Heart right ventricle (tissue), 16 donors: Measurements from ENCODE around the gene TEX101. TPM values are rescaled to one million over a fixed set of nuclear protein-coding genes. Genes with fewer than 3 reads are reported as not detected.
"Not testable (repeated sequence)": the region's sequence is repeated elsewhere in the genome, so short reads cannot be mapped to it uniquely, and the experiment has no call there.

ENCODE experiments used
- ATAC-seq, 8 donors: fragments of 200-7000 bp; cut with Tn5 transposase; one replicate each; pipeline ENCODE4 v1.9.1; 2020; ENCODE audit warnings: mild to moderate bottlenecking in 8 of 8, moderate library complexity in 8 of 8, moderate number of reproducible peaks in 1 of 8
- DNase-seq, 2 donors: peaks; one replicate each; pipeline ENCODE4 v3.0.0-alpha.2; 2020
- H3K27ac ChIP-seq, 10 donors: fragments of 200-600 bp; sonication (generic) in 2 of 10; one replicate each; pipeline versions ENCODE4 v1.5.0 to v1.8.0; 2020 to 2022; ENCODE audit warnings: mild to moderate bottlenecking in 3 of 10
- H3K27me3 ChIP-seq, 7 donors: fragments of 200-600 bp; one replicate each; pipeline ENCODE4 v1.8.0; 2021 to 2022; ENCODE audit warnings: mild to moderate bottlenecking in 2 of 7
- H3K36me3 ChIP-seq, 9 donors: fragments of 200-600 bp; sonication (generic) in 1 of 9; one replicate each; pipeline versions ENCODE4 v1.5.0 to v1.8.0; 2020 to 2022; ENCODE audit warnings: mild to moderate bottlenecking in 2 of 9
- H3K4me1 ChIP-seq, 9 donors: fragments of 200-600 bp; sonication (generic) in 1 of 9; one replicate each; pipeline versions ENCODE4 v1.5.0 to v1.8.0; 2020 to 2022; ENCODE audit warnings: mild to moderate bottlenecking in 4 of 9
- H3K4me3 ChIP-seq, 10 donors: fragments of 200-600 bp; sonication (generic) in 2 of 10; one replicate each; pipeline versions ENCODE4 v1.5.0 to v1.8.0; 2020 to 2022; ENCODE audit warnings: mild to moderate bottlenecking in 7 of 10, moderate library complexity in 2 of 10
- H3K9me3 ChIP-seq, 11 donors: fragments of 200-600 bp in 10 of 11; sonication (generic) in 2 of 11; one replicate each; pipeline versions ENCODE4 v1.5.0 to v1.8.0; 2013 to 2022; ENCODE audit warnings: mild to moderate bottlenecking in 2 of 11, control low read depth in 1 of 11, moderate library complexity in 1 of 11
- CTCF ChIP-seq, 9 donors: fragments of 200-600 bp; sonication (generic) in 2 of 9; IDR thresholded peaks; one replicate each; pipeline versions ENCODE4 v1.5.0 to v1.8.0; 2021 to 2022; ENCODE audit warnings: antibody characterized with exemption in 9 of 9, mild to moderate bottlenecking in 5 of 9, moderate library complexity in 1 of 9
- WGBS, 2 donors: extraction: QIAGEN DNeasy Blood & Tissue Kit; methylation state at CpG; one replicate each; pipeline ENCODE4 v1.1.7; 2013; ENCODE audit warnings: inconsistent platforms in 1 of 2; 5-methylcytosine and 5-hydroxymethylcytosine counted together
- intact Hi-C, 10 donors: fragments of 100-400 bp; cut with DNase I; formaldehyde crosslinking; loops; one replicate each; pipeline versions ENCODE4 v1.11.1 to v1.14.2; 2022
- polyA plus RNA-seq, 2 donors: library from polyadenylated mRNA; stranded (reverse); fragments of 200-250 nt; gene quantifications; one replicate each; pipeline ENCODE4 v1.2.3, GENCODE V29; 2013
- total RNA-seq, 10 donors: library from RNA; stranded (reverse); fragmentation: NEBNext Ultra II Directional in 3 of 10; extraction: Animal tissue kit (Norgen Biotek cat#: 25700) in 3 of 10; gene quantifications; one replicate each; pipeline versions ENCODE4 v1.2.1 to v1.2.4, GENCODE V29; 2021 to 2023
- donor health status: Arrhythmogenic right ventricular cardiomyopathy.
- donor health status: ischemic (EF 13 %, LVEDD 7.1; RV severe dilation, severe dysfunction).
- donor health status: healthy with polysubstance abuse.
- donor health status: DM: no; HTN: yes; CAD: no.
- donor health status: DM: no; HTN: no; CAD: no.
- donor health status: ischemic (EF 25% LVEDD 6.9; RV normal size, moderate dysfunction).
- donor health status: ischemic (EF 25% LVEDD 5.7; RV mildly dilated, moderate dysfunction).
- donor health status: healthy.
- donor health status: DM: yes; HTN: yes; CAD: no.
- donor health status: Ischemic cardiomyopathy.
- donor health status: ischemic (EF 35%, LVEDD 5.7; RV mildly dilated, moderate dysfunction).
- donor health status: nonischemic (EF 11% LVEDD 7.7; RV severe dilation, severe dysfunction).
- donor health status: DM: yes; HTN: yes; CAD: no.
- donor health status: PGD.
- donor health status: ischemic (EF 29% LVEDD 5.4; RV normal size, mild dysfunction).
- donor health status: nonischemic (EF 23%, LVEDD 6.1; RV moderate dilation, normal function).

Gene TEX101
- total and polyA plus RNA-seq, 12 donors = not detected

GRCh38 chr19:43391552-43391935 is 23.1 kb upstream of the TEX101 start:
- H3K36me3 ChIP-seq, H3K9me3 ChIP-seq, intact Hi-C loops, H3K27ac ChIP-seq, DNase-seq, H3K4me1 ChIP-seq, ATAC-seq, H3K4me3 ChIP-seq: not testable (repeated sequence)
- WGBS, 2 donors = 90 to 95% methylated on average over 6 of the region's 6 CpGs
- peaks cover 0 to 28% (median 10%) of the 10 kb centered on the region in 7 donors for H3K27me3 ChIP-seq

GRCh38 chr19:43393501-43393900 is 21.2 kb upstream of the TEX101 start:
- intact Hi-C loops, H3K4me3 ChIP-seq, H3K27ac ChIP-seq, H3K9me3 ChIP-seq, H3K4me1 ChIP-seq, DNase-seq, H3K36me3 ChIP-seq, ATAC-seq: not testable (repeated sequence)
- H3K27me3 ChIP-seq = peaks cover 0 to 40% (median 10%) of the 10 kb centered on the region in 7 donors
- WGBS, 2 donors = 76 to 79% methylated on average over 3 of the region's 3 CpGs

GRCh38 chr19:43395561-43395960 is 19.1 kb upstream of the TEX101 start:
- no peaks in the 10 kb centered on the region for H3K4me1 ChIP-seq
- no peaks in the 10 kb centered on the region for H3K36me3 ChIP-seq
- 77% methylated on average over 6 of the region's 6 CpGs for WGBS, 2 donors
- H3K27me3 ChIP-seq = peaks cover 0 to 51% (median 13%) of the 10 kb centered on the region in 7 donors
- no peak for TF ChIP-seq CTCF (IDR thresholded peaks at IDR 0.05)
- H3K9me3 ChIP-seq = no peaks in the 10 kb centered on the region
- H3K4me3 ChIP-seq = no peak overlapping the region
- ATAC-seq (no peak), DNase-seq (no peak)
- intact Hi-C loops = no loop called here
- H3K27ac ChIP-seq = no peak overlapping the region

GRCh38 chr19:43406297-43406696 is 8.4 kb upstream of the TEX101 start:
- DNase-seq (no peak), ATAC-seq (no peak)
- WGBS, 2 donors = 32 to 52% methylated on average over 24 of the region's 24 CpGs
- Histone ChIP-seq H3K27ac (no peak overlapping the region), H3K4me1 (no peaks in the 10 kb centered on the region), H3K4me3 (no peak overlapping the region), H3K9me3 (no peaks in the 10 kb centered on the region), H3K36me3 (no peaks in the 10 kb centered on the region), H3K27me3 (peaks cover 0 to 33% (median 17%) of the 10 kb centered on the region in 7 donors)
- intact Hi-C loops = no loop called here
- TF ChIP-seq CTCF (IDR thresholded peaks at IDR 0.05) = no peak

GRCh38 chr19:43407416-43408005 is 7.2 kb upstream of the TEX101 start:
- Histone ChIP-seq H3K36me3 (no peaks in the 10 kb centered on the region), H3K4me3 (no peak overlapping the region), H3K27me3 (peaks cover 0 to 40% (median 17%) of the 10 kb centered on the region in 7 donors), H3K27ac (no peak overlapping the region), H3K9me3 (no peaks in the 10 kb centered on the region), H3K4me1 (no peaks in the 10 kb centered on the region)
- TF ChIP-seq CTCF (IDR thresholded peaks at IDR 0.05) = no peak
- ATAC-seq (no peak), DNase-seq (no peak)
- intact Hi-C loops = no loop called here
- 78 to 80% methylated on average over 22 of the region's 22 CpGs for WGBS, 2 donors
